Stomach (tissue), 9 donors: ENCODE data around the gene BHLHA15. TPM values are rescaled to one million over a fixed set of nuclear protein-coding genes. Genes with fewer than 3 reads are reported as not detected.

Experiments used
- DNase-seq, 2 donors: peaks; one replicate each; pipeline versions ENCODE4 v3.0.0 to v3.0.0-alpha.2; 2013 to 2019
- H3K27ac ChIP-seq, 5 donors: fragments of 200-600 bp in 4 of 5; sonication (generic) in 4 of 5; one replicate each; pipeline ENCODE4 v1.5.1; 2013 to 2019; ENCODE audit warnings: mild to moderate bottlenecking in 1 of 5, moderate library complexity in 1 of 5
- H3K27me3 ChIP-seq, 3 donors: fragments of 200-600 bp; sonication (generic); one replicate each; pipeline ENCODE4 v1.5.1; 2017 to 2019; ENCODE audit warnings: mixed run types in 1 of 3
- H3K36me3 ChIP-seq, 4 donors: fragments of 200-600 bp; sonication (generic); 1 replicate in 3 of 4; 2 replicates in 1 of 4; pipeline ENCODE4 v1.5.1; 2016 to 2019
- H3K4me1 ChIP-seq, 4 donors: fragments of 200-600 bp; sonication (generic); one replicate each; pipeline ENCODE4 v1.5.1; 2016 to 2019
- H3K4me3 ChIP-seq, 4 donors: fragments of 200-600 bp; sonication (generic) in 3 of 4; one replicate each; pipeline ENCODE4 v1.5.1; 2016 to 2019; ENCODE audit warnings: mild to moderate bottlenecking in 1 of 4
- H3K9me3 ChIP-seq, 4 donors: fragments of 200-600 bp; sonication (generic); one replicate each; pipeline ENCODE4 v1.5.1; 2016 to 2019
- CTCF ChIP-seq, 7 experiments: fragments of 450-650 bp in 4 of 7; fragments of 200-600 bp in 3 of 7; sonication (generic) in 3 of 7; IDR thresholded peaks; one replicate each; pipeline ENCODE4 v1.5.1; 2016 to 2019; ENCODE audit warnings: antibody characterized with exemption in 7 of 7, control low read depth in 2 of 7, mild to moderate bottlenecking in 1 of 7
- EP300 ChIP-seq: sonication (generic); formaldehyde crosslinking; IDR thresholded peaks from one replicate; pipeline ENCODE4 v1.6.1; 2017; ENCODE audit warnings: antibody characterized with exemption
- POLR2A ChIP-seq, 4 donors: fragments of 450-650 bp; IDR thresholded peaks; one replicate each; pipeline ENCODE4 v1.6.1; 2016; ENCODE audit warnings: antibody characterized with exemption in 4 of 4, control low read depth in 2 of 4, mild to moderate bottlenecking in 1 of 4, moderate library complexity in 1 of 4
- POLR2AphosphoS5 ChIP-seq, 3 donors: sonication (generic); formaldehyde crosslinking; IDR thresholded peaks; one replicate each; pipeline ENCODE4 v1.6.1; 2016; ENCODE audit warnings: antibody characterized with exemption in 3 of 3
- WGBS, 5 donors: extraction: QIAGEN DNeasy Blood & Tissue Kit in 3 of 5; methylation state at CpG; one replicate each; pipeline versions ENCODE4 v1.1.5 to v1.1.7; 2013 to 2018; 5-methylcytosine and 5-hydroxymethylcytosine counted together
- intact Hi-C: fragments of 100-400 bp; cut with DNase I; formaldehyde crosslinking; loops from one replicate; pipeline ENCODE4 v1.15.1; 2023; ENCODE audit warnings: low total_unique reads
- polyA plus RNA-seq, 3 donors: library from polyadenylated mRNA; stranded (reverse); fragments of 200-250 nt; gene quantifications; one replicate each; pipeline ENCODE4 v1.2.3, GENCODE V29; 2013
- total RNA-seq, 5 donors: library from RNA; depleted of rRNA; stranded (reverse); fragments of >200 nt; gene quantifications; one replicate each; pipeline versions ENCODE4 v1.1.0 to v1.2.3, GENCODE V29; 2014 to 2016
- donor health status: healthy with polysubstance abuse.
- donor health status: Bipolar disorder and iron deficiency.
- donor health status: healthy.

Gene BHLHA15
- total and polyA plus RNA-seq, 8 donors, result 1.3 to 108 (median 11.3) TPM; not detected in 2

DNA sequence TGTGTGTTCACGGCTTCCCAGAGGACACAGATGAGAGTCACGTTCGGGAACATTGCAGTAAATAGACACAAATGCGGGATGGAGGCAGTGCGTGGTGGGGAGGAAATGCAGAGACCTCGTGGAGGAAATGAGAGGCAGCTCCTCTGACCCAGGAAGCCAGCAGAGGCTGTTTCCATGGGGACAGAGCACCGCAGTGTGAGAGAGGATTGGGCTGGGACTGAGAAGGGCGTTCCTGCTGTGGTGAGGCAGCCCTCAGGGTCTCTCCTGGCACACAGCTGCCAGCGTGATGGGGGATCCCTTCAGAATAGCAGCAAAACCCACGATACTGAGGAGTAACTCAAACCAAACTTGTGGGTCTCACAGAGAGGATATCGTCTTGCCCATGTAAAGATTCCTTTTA is 21.7 kb upstream of the BHLHA15 start:
- 91 to 95% (median 94%) methylated on average over 11 of the region's 11 CpGs for WGBS, 5 donors
- no peak overlapping the region for H3K27ac ChIP-seq
- H3K9me3 ChIP-seq, result no peaks in the 10 kb centered on the region
- no peak for DNase-seq
- peaks cover 0 to 16% (median 2%) of the 10 kb centered on the region in 4 donors for H3K4me1 ChIP-seq
- H3K4me3 ChIP-seq, result no peak overlapping the region
- no peaks in the 10 kb centered on the region for H3K27me3 ChIP-seq
- intact Hi-C loops, result no loop called here
- H3K36me3 ChIP-seq, result peaks cover 36 to 90% (median 69%) of the 10 kb centered on the region in 4 donors
- TF ChIP-seq EP300 (no peak), POLR2AphosphoS5 (IDR thresholded peaks at IDR 0.05) (no peak), CTCF (IDR thresholded peaks at IDR 0.05) (no peak), POLR2A (IDR thresholded peaks at IDR 0.05) (no peak)

DNA sequence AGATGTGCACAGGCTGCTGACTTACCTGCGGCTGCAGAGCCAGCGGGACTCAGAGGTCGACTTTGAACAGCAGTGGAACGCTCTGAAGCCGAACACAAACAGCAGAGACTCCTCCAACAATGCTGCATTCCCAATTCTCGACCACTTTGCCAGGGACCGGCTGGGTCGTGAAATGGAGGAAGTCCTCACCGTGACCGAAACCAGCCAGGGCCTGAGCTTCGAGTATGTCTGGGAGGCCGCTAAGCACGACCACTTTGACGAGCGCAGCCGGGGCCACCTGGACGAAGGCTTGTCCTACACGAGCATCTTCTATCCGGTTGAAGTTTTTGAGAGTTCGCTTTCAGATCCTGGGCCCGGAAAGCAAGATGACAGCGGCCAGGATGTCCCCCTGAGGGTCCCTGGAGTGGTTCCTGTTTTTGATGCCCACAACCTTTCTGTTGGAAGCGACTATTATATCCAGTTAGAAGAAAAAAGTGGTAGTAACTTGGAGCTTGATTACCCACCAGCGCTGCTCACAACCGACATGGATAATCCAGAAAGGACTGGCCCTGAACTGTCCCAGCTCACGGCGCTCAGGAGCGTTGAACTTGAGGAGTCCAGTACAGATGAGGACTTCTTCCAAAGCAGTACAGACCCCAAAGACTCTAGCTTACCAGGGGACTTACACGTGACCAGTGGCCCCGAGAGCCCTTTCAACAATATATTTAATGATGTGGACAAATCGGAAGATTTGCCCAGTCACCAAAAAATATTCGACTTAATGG is 19.4 kb upstream of the BHLHA15 start:
- TF ChIP-seq EP300, result no peak
- TF ChIP-seq CTCF (IDR thresholded peaks at IDR 0.05), result no peak
- TF ChIP-seq POLR2A (IDR thresholded peaks at IDR 0.05), result no peak
- TF ChIP-seq POLR2AphosphoS5 (IDR thresholded peaks at IDR 0.05), result no peak
- H3K4me3 ChIP-seq, result no peak overlapping the region
- no peak overlapping the region for H3K27ac ChIP-seq
- H3K4me1 ChIP-seq, result peaks cover 0 to 6% (median under 1%) of the 10 kb centered on the region in 4 donors
- no peak for DNase-seq
- 93 to 97% (median 97%) methylated on average over 32 of the region's 32 CpGs for WGBS, 5 donors
- intact Hi-C loops, result no loop called here
- no peaks in the 10 kb centered on the region for H3K9me3 ChIP-seq
- H3K36me3 ChIP-seq, result peaks cover 49 to 99% (median 91%) of the 10 kb centered on the region in 4 donors
- H3K27me3 ChIP-seq, result no peaks in the 10 kb centered on the region

DNA sequence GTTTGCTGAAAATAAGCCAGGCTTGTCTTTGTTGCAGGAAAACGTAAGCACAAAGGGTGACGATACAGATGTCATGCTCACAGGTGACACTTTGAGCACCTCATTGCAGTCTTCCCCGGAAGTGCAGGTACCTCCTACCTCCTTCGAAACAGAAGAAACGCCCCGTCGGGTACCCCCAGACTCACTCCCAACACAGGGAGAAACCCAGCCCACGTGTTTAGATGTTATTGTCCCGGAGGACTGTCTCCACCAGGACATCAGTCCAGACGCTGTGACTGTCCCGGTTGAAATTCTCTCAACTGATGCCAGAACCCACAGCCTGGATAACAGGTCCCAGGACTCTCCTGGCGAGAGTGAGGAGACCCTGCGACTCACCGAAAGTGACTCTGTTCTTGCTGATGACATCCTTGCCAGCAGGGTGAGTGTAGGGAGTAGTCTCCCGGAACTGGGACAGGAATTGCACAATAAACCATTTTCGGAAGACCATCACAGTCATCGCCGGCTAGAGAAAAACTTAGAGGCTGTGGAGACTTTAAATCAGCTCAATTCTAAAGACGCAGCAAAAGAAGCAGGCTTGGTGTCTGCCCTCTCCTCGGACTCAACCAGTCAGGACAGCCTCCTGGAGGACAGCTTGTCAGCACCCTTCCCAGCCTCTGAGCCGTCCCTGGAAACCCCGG is 18.3 kb upstream of the BHLHA15 start:
- intact Hi-C loops, result no loop called here

More for the DNA sequence above, 18.3 kb upstream of the BHLHA15 start:
- Histone ChIP-seq H3K4me1 (no peaks in the 10 kb centered on the region), H3K27me3 (no peaks in the 10 kb centered on the region), H3K27ac (no peak overlapping the region), H3K36me3 (peaks cover 49 to 98% (median 86%) of the 10 kb centered on the region in 4 donors), H3K4me3 (no peak overlapping the region), H3K9me3 (no peaks in the 10 kb centered on the region)
- no peak for DNase-seq
- WGBS, 5 donors, result 91 to 97% (median 93%) methylated on average over 18 to 22 of the region's 22 CpGs
- TF ChIP-seq POLR2A (IDR thresholded peaks at IDR 0.05) (no peak), EP300 (no peak), CTCF (IDR thresholded peaks at IDR 0.05) (no peak), POLR2AphosphoS5 (IDR thresholded peaks at IDR 0.05) (no peak)
